ENCODE measurements around the gene ARHGAP6. TPM values are rescaled to one million over a fixed set of nuclear protein-coding genes. Genes with fewer than 3 reads are reported as not detected.
A peak's percentile ranks its signal among the peaks of the same experiment; 100 is the strongest.

ARHGAP6 gene
- total and polyA plus RNA-seq, 2 experiments from 2014 or later: 0.08 to 0.54 TPM

DNA sequence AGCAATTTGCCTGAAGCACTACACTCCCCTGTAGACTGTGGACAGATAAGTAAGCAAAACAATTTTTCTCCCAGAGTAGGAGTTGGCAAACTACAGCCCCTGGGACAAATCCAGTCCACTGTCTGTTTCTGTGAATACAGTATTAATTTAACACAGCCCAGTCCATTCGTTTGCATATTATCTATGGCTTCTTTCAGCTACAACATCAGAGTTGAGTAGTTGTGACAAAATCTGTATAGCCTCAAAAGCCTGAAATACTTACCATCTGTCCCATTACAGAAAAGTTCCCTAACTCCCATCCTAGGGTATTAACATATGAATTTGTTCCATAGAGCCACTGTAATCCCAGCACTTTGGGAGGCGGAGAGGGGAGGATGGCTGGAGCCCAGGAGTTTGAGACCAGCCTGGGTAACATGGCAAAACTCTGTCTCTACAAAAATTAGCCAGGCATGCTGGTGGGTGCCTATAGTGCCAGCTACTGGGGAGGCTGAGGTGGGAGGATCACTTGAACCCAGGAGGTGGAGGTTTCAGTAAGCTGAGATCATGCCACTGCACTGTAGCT lies 319.5 kb downstream of the ARHGAP6 start:
- WGBS, 2 experiments (ENCODE audit: low coverage in 1 of 2, low lambda C conversion rate in 2 of 2, missing lambda C conversion rate in 2 of 2): 58 to 72% methylated on average over 2 of the region's 2 CpGs
- no peak overlapping the region for H3K9ac ChIP-seq
- TF ChIP-seq EZH2phosphoT487 (IDR thresholded peaks at IDR 0.05; ENCODE audit: insufficient read depth, low read depth) (no peak), EZH2 (IDR thresholded peaks at IDR 0.05; ENCODE audit: insufficient read depth, poor library complexity, severe bottlenecking) (no peak)
- no peak overlapping the region for H3K27ac ChIP-seq
- no peaks in the 10 kb centered on the region for H3K27me3 ChIP-seq (replicated peaks; ENCODE audit: insufficient read depth)
- H3K9me2 ChIP-seq (ENCODE audit: insufficient read depth): no peaks in the 10 kb centered on the region
- in situ Hi-C loops (cut with MboI): no loop called here
- no peaks in the 10 kb centered on the region for H4K20me1 ChIP-seq (ENCODE audit: insufficient read depth)
- no peak overlapping the region for H3K4me3 ChIP-seq
- no peaks in the 10 kb centered on the region for H3K9me3 ChIP-seq (ENCODE audit: low read depth)
- H3K36me3 ChIP-seq (ENCODE audit: low read depth): no peaks in the 10 kb centered on the region
- peaks cover 12% of the 10 kb centered on the region for H3F3A ChIP-seq (ENCODE audit: insufficient read depth)
- no peak overlapping the region for H3K4me2 ChIP-seq (ENCODE audit: unreplicated experiment)
- H2AFZ ChIP-seq: no peak overlapping the region
- peaks cover 9% of the 10 kb centered on the region for H3K4me1 ChIP-seq (ENCODE audit: insufficient read depth)
- H3K79me2 ChIP-seq (ENCODE audit: insufficient read depth): no peaks in the 10 kb centered on the region
- no peak for DNase-seq

DNA sequence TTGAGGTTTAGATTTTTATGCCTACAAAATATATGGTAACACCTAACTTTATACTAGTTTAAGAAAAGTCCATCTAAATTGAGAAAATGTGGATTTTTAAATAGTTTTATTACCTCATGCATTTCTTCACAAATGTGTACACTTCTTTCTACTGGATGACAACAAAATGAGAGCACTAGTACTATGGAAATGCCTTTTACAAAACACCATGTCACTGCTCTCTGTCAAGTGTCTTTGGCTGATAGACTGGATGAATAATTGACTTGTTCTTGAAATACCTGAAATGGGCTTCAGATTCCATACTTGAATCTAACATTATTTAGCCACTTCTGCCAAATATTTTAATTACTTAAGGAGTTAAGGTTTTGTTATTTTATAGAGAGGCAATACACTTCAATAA lies 323.0 kb downstream of the ARHGAP6 start:
- TF ChIP-seq EZH2phosphoT487 (IDR thresholded peaks at IDR 0.05; ENCODE audit: insufficient read depth, low read depth): no peak
- no peak for TF ChIP-seq EZH2 (IDR thresholded peaks at IDR 0.05; ENCODE audit: insufficient read depth, poor library complexity, severe bottlenecking)
- Histone ChIP-seq H4K20me1 (ENCODE audit: insufficient read depth) (no peaks in the 10 kb centered on the region), H3K9ac (0 out of 2 replicates have a peak overlapping the region, but pooled peaks have one; percentile 67), H3K9me2 (ENCODE audit: insufficient read depth) (no peaks in the 10 kb centered on the region), H3K4me3 (no peak overlapping the region), H3K79me2 (ENCODE audit: insufficient read depth) (no peaks in the 10 kb centered on the region), H3K36me3 (ENCODE audit: low read depth) (no peaks in the 10 kb centered on the region), H3K27me3 (replicated peaks; ENCODE audit: insufficient read depth) (no peaks in the 10 kb centered on the region), H3K4me1 (ENCODE audit: insufficient read depth) (peaks cover 11% of the 10 kb centered on the region), H3K27ac (no peak overlapping the region), H3F3A (ENCODE audit: insufficient read depth) (peaks cover 12% of the 10 kb centered on the region), H3K4me2 (ENCODE audit: unreplicated experiment) (no peak overlapping the region), H3K9me3 (ENCODE audit: low read depth) (no peaks in the 10 kb centered on the region), H2AFZ (no peak overlapping the region)
- in situ Hi-C loops (cut with MboI): no loop called here
- no peak for DNase-seq

DNA sequence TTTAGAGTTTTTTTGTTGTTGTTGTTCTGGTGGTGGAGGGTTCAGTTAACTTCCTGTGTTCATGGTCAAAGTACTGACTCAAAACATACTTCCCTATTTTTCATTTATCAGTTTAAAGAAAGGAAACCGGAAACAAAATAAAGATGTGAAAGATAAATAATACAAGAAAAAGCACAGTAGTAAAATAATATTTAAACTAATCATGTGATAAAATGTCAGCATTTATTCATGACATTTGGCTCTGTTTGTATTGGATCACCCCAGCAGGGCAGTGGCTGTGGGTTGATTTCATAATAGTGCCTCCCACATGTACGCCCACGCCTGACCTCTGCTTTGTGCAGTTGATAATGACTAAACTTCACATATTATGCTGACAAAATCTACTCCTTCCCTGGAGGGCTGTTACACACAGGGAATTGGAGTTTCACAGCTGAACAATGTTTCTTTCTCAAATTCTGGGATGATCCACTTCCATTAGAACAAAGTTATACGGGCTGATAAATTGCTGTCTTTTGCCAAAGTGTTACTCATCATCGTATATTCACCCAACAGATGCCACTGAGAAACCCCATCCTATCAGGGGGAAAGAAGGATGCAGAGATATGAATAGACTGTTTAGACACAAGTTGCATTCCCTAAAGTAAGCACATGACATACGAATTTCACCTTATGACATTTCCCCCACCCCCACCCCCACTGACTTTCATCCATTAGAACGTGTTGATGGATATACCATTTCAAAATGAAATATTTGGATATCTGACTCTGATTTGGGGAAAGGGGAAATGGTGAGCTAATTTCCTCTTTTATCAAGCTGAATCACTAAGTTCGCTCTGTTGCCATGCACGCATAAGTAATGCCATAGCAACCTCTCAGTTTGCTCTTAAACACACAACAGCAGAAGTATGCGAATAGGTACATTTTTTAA lies 324.2 kb downstream of the ARHGAP6 start:
- no peak overlapping the region; the same call in 1 of the 2 replicates for H3K4me3 ChIP-seq
- no peaks in the 10 kb centered on the region for H3K9me2 ChIP-seq (ENCODE audit: insufficient read depth)
- in situ Hi-C loops (cut with MboI): no loop called here
- no peaks in the 10 kb centered on the region for H3K27me3 ChIP-seq (replicated peaks; ENCODE audit: insufficient read depth)
- H3K79me2 ChIP-seq (ENCODE audit: insufficient read depth): no peaks in the 10 kb centered on the region
- no peaks in the 10 kb centered on the region for H3K9me3 ChIP-seq (ENCODE audit: low read depth)
- peak overlapping the region; percentile 67 for H3K9ac ChIP-seq
- DNase-seq: peak; percentile 89
- peaks cover 12% of the 10 kb centered on the region for H3F3A ChIP-seq (ENCODE audit: insufficient read depth)
- no peaks in the 10 kb centered on the region for H4K20me1 ChIP-seq (ENCODE audit: insufficient read depth)
- H3K36me3 ChIP-seq (ENCODE audit: low read depth): no peaks in the 10 kb centered on the region
- 3 to 7% methylated on average over 10 of the region's 10 CpGs for WGBS, 2 experiments (ENCODE audit: low coverage in 1 of 2, low lambda C conversion rate in 2 of 2, missing lambda C conversion rate in 2 of 2)
- peaks cover 11% of the 10 kb centered on the region for H3K4me1 ChIP-seq (ENCODE audit: insufficient read depth)
- H2AFZ ChIP-seq: no peak overlapping the region
- TF ChIP-seq EZH2 (IDR thresholded peaks at IDR 0.05; ENCODE audit: insufficient read depth, poor library complexity, severe bottlenecking) (no peak), EZH2phosphoT487 (IDR thresholded peaks at IDR 0.05; ENCODE audit: insufficient read depth, low read depth) (no peak)
- H3K4me2 ChIP-seq (ENCODE audit: unreplicated experiment): peak overlapping the region; percentile 61
- peak overlapping the region; percentile 92 for H3K27ac ChIP-seq

DNA sequence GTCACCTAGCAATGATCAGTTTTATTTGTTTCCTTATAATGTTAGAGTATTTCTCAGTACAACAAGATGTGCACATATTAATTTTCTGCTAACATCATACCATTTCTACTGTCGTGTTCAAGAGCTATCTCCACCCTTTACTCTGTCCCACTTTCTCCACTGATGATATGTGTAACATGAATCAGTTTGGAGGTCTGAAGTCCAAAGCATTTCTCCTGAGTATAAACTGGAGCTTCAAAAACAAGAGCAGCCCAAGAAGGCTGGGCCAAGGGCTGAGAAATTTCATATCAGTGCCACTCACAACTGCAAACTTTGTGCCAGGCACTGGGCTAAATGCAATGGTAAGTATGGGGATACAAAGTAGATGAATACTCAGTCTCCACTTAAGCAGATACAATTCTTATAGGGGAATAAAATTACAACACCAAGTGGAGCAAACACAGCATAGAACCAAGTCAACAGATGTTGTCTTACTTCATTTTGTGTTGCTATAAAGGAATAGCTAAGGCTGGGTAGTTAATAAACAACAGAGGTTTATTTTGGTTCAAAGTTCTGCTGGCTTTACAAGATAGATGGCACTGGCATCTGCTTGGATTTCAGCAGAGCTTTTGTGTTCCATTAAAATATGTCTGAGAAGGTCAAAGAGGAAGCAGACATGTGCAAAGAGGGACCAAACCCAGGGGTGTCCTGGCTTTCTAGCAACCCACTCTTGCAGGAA lies 328.3 kb downstream of the ARHGAP6 start:
- H3K36me3 ChIP-seq (ENCODE audit: low read depth): no peaks in the 10 kb centered on the region
- no peak overlapping the region for H3K4me3 ChIP-seq
- H3K27ac ChIP-seq: no peak overlapping the region
- H3K27me3 ChIP-seq (replicated peaks; ENCODE audit: insufficient read depth): no peaks in the 10 kb centered on the region
- H3K9me2 ChIP-seq (ENCODE audit: insufficient read depth): no peaks in the 10 kb centered on the region
- DNase-seq: no peak
- WGBS, 2 experiments (ENCODE audit: low coverage in 1 of 2, low lambda C conversion rate in 2 of 2, missing lambda C conversion rate in 2 of 2): 88 to 96% methylated on average over 1 of the region's 1 CpG
- in situ Hi-C loops (cut with MboI): no loop called here
- TF ChIP-seq EZH2 (IDR thresholded peaks at IDR 0.05; ENCODE audit: insufficient read depth, poor library complexity, severe bottlenecking) (no peak), EZH2phosphoT487 (IDR thresholded peaks at IDR 0.05; ENCODE audit: insufficient read depth, low read depth) (no peak)
- no peaks in the 10 kb centered on the region for H3K79me2 ChIP-seq (ENCODE audit: insufficient read depth)
- H3F3A ChIP-seq (ENCODE audit: insufficient read depth): peaks cover 10% of the 10 kb centered on the region
- H4K20me1 ChIP-seq (ENCODE audit: insufficient read depth): no peaks in the 10 kb centered on the region
- no peak overlapping the region for H2AFZ ChIP-seq
- no peak overlapping the region for H3K9ac ChIP-seq
- no peak overlapping the region for H3K4me2 ChIP-seq (ENCODE audit: unreplicated experiment)
- H3K4me1 ChIP-seq (ENCODE audit: insufficient read depth): peaks cover 10% of the 10 kb centered on the region
- no peaks in the 10 kb centered on the region for H3K9me3 ChIP-seq (ENCODE audit: low read depth)

All from GM23248 (cell line).